HG02588 (cell line): ENCODE measurements around the gene KCP.

ENCODE experiments used
- ATAC-seq: cut with Tn5 transposase; IDR thresholded peaks from one replicate; pipeline ENCODE4 v1.9.1; 2021; ENCODE audit warnings: mild to moderate bottlenecking, moderate library complexity; ENCODE audit not compliant: unreplicated experiment

KCP gene

GRCh38 chr7:128876127-128876526 is 34.4 kb downstream of the KCP start:
- no peak for ATAC-seq

DNA sequence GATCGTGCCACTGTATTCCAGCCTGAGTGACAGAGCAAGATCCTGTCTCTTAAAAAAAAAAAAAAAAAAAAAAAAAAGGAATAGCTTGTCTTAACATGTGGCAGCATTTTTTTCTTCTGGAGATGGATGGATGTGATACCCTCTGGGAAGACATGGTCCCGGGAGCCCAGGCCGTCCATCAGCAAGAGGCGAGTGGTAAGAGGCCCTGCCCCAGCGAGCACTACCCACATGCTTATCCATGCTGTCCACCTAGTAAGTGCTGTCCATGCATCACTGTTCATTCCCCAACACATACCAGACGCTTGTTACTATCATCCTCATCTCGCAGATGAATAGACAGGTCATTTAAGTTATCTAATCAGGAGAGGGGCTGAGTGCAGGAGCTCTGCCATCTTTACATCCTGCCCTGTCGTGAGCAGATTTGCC is 35.0 kb downstream of the KCP start:
- no peak for ATAC-seq

GRCh38 chr7:128874140-128875031 is 36.1 kb downstream of the KCP start:
- ATAC-seq: no peak

GRCh38 chr7:128873234-128873633 is 37.3 kb downstream of the KCP start:
- no peak for ATAC-seq

GRCh38 chr7:128872394-128872824 is 38.1 kb downstream of the KCP start:
- no peak for ATAC-seq

DNA sequence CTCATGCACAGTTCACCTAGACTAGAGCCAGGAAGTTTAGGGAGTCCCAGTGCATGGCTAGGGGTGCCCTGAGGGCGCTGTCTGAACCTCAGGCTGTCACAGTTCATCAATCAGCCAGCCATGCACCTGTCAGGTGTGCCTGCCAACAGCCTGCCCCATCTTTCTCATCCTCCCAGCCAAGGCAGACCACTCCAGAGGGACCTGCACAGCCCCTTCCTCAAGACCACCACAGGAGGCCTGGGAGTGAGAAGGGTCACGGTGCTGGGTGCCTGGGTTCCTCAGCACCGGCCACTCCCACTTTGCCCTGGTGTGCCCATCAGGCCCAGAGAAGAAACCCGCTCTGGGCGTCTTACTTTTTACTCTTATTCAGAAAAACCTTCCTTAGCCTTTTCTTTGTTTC is 39.5 kb downstream of the KCP start:
- no peak for ATAC-seq

DNA sequence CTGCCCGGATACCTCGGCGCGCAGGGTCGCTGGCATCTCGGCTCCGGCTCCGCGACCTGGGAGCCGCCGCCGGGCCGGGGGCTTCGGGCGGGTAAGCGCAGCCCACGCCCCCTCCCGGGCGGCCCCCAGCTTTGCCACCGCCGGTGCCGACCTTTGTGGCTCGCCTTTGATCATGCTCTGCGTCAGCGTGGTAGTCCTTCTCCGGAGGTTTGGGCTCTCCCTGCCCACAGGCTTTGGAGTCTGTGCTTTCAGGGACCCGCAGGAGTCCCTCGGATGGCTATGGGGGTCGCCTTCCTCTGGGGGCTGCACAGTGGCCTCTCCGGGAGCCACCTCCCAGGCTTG is 40.6 kb downstream of the KCP start:
- peak; percentile 17 for ATAC-seq

- peak; percentile 44 for ATAC-seq
Measured at GRCh38 chr7:128869138-128869943, 41.2 kb downstream of the KCP start.

GRCh38 chr7:128868624-128869137 is 41.8 kb downstream of the KCP start:
- no peak for ATAC-seq

GRCh38 chr7:128867842-128868623 is 42.5 kb downstream of the KCP start:
- no peak for ATAC-seq

DNA sequence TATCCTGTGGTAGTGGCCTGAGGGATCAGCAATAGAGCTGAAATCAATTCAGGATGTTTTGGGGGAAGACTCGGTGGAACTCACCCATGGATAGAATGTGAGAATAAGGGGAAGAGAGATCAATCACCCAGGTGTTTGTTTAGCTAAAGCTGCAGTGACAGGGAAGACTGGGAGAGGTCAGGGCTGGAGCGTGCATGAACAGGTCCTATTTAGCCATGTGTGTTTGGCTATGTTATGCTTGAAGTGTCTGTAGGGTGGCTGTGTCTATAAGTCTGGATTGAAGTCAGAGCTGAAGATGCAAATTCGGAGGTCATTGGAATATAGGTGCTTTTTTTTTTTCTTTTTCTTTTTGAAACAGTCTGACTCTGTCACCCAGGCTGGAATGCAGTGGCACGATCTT is 43.3 kb downstream of the KCP start:
- no peak for ATAC-seq

- no peak for ATAC-seq
Measured at GRCh38 chr7:128865996-128866877, 44.3 kb downstream of the KCP start.

DNA sequence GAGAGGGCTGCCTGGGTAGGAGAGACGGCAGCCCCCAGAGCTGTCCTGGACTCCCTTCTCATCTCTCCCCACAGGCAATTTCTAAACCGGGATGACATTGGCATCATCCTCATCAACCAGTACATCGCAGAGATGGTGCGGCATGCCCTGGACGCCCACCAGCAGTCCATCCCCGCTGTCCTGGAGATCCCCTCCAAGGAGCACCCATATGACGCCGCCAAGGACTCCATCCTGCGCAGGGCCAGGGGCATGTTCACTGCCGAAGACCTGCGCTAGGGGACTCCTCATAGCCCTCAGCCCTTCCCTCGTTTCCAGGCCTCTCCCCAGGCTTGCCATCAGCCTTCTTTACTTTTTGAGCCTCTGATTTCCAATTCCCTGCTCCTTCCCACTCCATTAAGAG is 45.2 kb downstream of the KCP start:
- no peak for ATAC-seq

- ATAC-seq: no peak
Measured at GRCh38 chr7:128863433-128863989, 47.0 kb downstream of the KCP start.

- ATAC-seq: peak; percentile 84
Measured at GRCh38 chr7:128862571-128863432, 47.7 kb downstream of the KCP start, which contains the start of gene ATP6V1F. Gene ATP6V1F, plus strand, starts transcription at chr7:128862856. Its CDS starts 49 bp downstream, at chr7:128862905.

DNA sequence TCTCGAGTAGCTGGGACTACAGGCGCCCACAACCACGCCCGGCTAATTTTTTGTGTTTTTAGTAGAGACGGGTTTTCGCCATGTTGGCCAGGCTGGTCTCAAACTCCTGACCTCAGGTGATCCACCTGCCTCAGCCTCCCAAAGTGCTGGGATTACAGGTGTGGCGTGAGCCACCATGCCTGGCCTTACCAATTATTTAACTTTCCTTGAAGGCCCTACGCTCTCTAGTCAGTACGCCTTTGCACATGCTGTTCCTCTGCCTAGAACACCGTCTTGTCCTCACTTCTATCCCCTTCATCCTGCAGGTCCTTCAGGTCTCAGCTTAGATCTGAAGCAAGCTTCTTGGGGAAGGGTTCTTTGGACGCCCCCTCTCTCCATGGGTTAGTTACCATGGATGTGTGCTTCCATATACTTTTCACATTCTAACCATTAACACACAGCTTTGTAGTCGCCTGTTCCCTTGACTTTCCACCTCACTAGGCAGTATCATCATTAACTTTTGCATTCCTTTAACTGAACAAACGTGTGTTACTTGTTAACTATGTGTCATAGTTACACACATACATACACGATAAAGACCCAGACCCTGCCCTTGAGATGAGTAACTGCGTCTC is 48.4 kb downstream of the KCP start:
- no peak for ATAC-seq

GRCh38 chr7:128860158-128861073 is 50.1 kb downstream of the KCP start:
- ATAC-seq: no peak
